ENCODE data around the gene APC. TPM values are rescaled to one million over a fixed set of nuclear protein-coding genes. Genes with fewer than 3 reads are reported as not detected.
A peak's percentile ranks its signal among the peaks of the same experiment; 100 is the strongest.
"Not testable (repeated sequence)": the region's sequence is repeated elsewhere in the genome, so short reads cannot be mapped to it uniquely, and the experiment has no call there.

APC gene
- total RNA-seq, 1 experiment from 2014 or later = 24.9 TPM

GRCh38 chr5:112857866-112858265, 120.2 kb downstream of the APC start:
- Mint-ChIP-seq H3K9me3 (ENCODE audit: unreplicated experiment) (no peaks in the 10 kb centered on the region), H3K4me1 (ENCODE audit: insufficient read depth, unreplicated experiment) (peaks cover 5% of the 10 kb centered on the region), H3K27me3 (ENCODE audit: insufficient read depth, unreplicated experiment) (peaks cover 51% of the 10 kb centered on the region), H3K4me3 (ENCODE audit: unreplicated experiment) (no peak overlapping the region), H3K36me3 (ENCODE audit: insufficient read depth, unreplicated experiment) (peaks cover 10% of the 10 kb centered on the region), H3K27ac (ENCODE audit: low read depth, unreplicated experiment) (no peak overlapping the region)
- no TSS peak for BruUV-seq (replicated peaks)
- TF ChIP-seq, protein P1, sequence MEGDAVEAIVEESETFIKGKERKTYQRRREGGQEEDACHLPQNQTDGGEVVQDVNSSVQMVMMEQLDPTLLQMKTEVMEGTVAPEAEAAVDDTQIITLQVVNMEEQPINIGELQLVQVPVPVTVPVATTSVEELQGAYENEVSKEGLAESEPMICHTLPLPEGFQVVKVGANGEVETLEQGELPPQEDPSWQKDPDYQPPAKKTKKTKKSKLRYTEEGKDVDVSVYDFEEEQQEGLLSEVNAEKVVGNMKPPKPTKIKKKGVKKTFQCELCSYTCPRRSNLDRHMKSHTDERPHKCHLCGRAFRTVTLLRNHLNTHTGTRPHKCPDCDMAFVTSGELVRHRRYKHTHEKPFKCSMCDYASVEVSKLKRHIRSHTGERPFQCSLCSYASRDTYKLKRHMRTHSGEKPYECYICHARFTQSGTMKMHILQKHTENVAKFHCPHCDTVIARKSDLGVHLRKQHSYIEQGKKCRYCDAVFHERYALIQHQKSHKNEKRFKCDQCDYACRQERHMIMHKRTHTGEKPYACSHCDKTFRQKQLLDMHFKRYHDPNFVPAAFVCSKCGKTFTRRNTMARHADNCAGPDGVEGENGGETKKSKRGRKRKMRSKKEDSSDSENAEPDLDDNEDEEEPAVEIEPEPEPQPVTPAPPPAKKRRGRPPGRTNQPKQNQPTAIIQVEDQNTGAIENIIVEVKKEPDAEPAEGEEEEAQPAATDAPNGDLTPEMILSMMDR (IDR thresholded peaks at IDR 0.05; ENCODE audit: unreplicated experiment) = no peak
- intact Hi-C loops (cut with micrococcal nuclease) = no loop called here
- ChIA-PET CTCF (interaction anchor here (1.3 to 3.8 kb wide), 3 partner anchors 9 to 307 kb away, joined by 4 to 21 read pairs (median 4); no protein-coding TSS in a partner anchor), POLR2A (no interaction called here)
- no peak for DNase-seq (ENCODE audit: unreplicated experiment)

DNA sequence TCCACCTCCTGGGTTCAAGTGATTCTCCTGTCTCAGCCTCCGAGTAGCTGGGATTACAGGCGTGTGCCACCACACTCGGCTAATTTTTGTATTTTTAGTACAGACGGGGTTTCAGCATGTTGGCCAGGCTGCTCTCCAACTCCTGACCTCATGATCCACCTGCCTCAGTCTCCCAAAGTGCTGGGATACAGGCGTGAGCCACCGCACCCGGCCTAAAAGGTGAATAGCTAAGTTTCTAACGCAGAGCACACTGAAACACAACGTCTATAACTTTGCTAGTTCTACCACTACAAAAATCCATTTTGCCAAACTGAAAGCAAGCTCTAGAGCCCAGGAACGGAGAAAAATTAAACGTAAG, 122.9 kb downstream of the APC start:
- POLR2A ChIA-PET = interaction anchor here (0.7 to 2.8 kb wide), 26 partner anchors 9 to 950 kb away, joined by 3 to 21 read pairs (median 4); partner anchors contain the start of genes APC, DCP2 and REEP5

GRCh38 chr5:112860929-112861637, 123.4 kb downstream of the APC start, which contains the start of gene SRP19:
Gene SRP19 (plus strand): TSS chr5:112861287. CDS start chr5:112861377, 90 bp downstream.
- peak within 1 kb of the TSS; percentile 88 for H3K4me3 Mint-ChIP-seq (ENCODE audit: unreplicated experiment)
- ChIA-PET POLR2A (interaction anchor here (0.7 to 2.8 kb wide), 28 partner anchors 8 to 951 kb away, joined by 3 to 21 read pairs (median 4); partner anchors contain the start of genes APC, DCP2 and REEP5), CTCF (interaction anchor here (0.6 to 3.8 kb wide), 3 partner anchors 13 to 107 kb away, joined by 3 to 21 read pairs (median 4); no protein-coding TSS in a partner anchor)
- TF ChIP-seq, protein P1 (IDR thresholded peaks at IDR 0.05; ENCODE audit: unreplicated experiment) = no peak
- H3K36me3 Mint-ChIP-seq (ENCODE audit: insufficient read depth, unreplicated experiment) = peaks cover 36% of the 10 kb centered on the region
- BruUV-seq (replicated peaks) = no TSS peak
- peak; percentile 98 for DNase-seq (ENCODE audit: unreplicated experiment)
- H3K27me3 Mint-ChIP-seq (ENCODE audit: insufficient read depth, unreplicated experiment) = peaks cover 24% of the 10 kb centered on the region
- H3K9me3 Mint-ChIP-seq (ENCODE audit: unreplicated experiment) = no peaks in the 10 kb centered on the region
- intact Hi-C loops (cut with micrococcal nuclease) = loop anchor here (5.0 kb wide), 3 partner anchors 61 to 116 kb away; partner anchors contain the start of genes DCP2 and REEP5
- H3K4me1 Mint-ChIP-seq (ENCODE audit: insufficient read depth, unreplicated experiment) = peaks cover 13% of the 10 kb centered on the region
- H3K27ac Mint-ChIP-seq (ENCODE audit: low read depth, unreplicated experiment) = peak within 1 kb of the TSS; percentile 94

More for the DNA sequence above, 122.9 kb downstream of the APC start:
- H3K4me1 Mint-ChIP-seq (ENCODE audit: insufficient read depth, unreplicated experiment) = peaks cover 13% of the 10 kb centered on the region
- peaks cover 31% of the 10 kb centered on the region for H3K36me3 Mint-ChIP-seq (ENCODE audit: insufficient read depth, unreplicated experiment)
- CTCF ChIA-PET = interaction anchor here (0.6 to 3.8 kb wide), 3 partner anchors 12 to 107 kb away, joined by 3 to 21 read pairs (median 4); no protein-coding TSS in a partner anchor
- peak overlapping the region; percentile 94 for H3K27ac Mint-ChIP-seq (ENCODE audit: low read depth, unreplicated experiment)
- BruUV-seq (replicated peaks) = TSS peak; percentile 96
- peak overlapping the region; percentile 88 for H3K4me3 Mint-ChIP-seq (ENCODE audit: unreplicated experiment)
- DNase-seq (ENCODE audit: unreplicated experiment); H3K9me3 Mint-ChIP-seq (ENCODE audit: unreplicated experiment): not testable (repeated sequence)
- intact Hi-C loops (cut with micrococcal nuclease) = loop anchor here (5.0 kb wide), 3 partner anchors 62 to 117 kb away; partner anchors contain the start of genes DCP2 and REEP5
- peaks cover 29% of the 10 kb centered on the region for H3K27me3 Mint-ChIP-seq (ENCODE audit: insufficient read depth, unreplicated experiment)

DNA sequence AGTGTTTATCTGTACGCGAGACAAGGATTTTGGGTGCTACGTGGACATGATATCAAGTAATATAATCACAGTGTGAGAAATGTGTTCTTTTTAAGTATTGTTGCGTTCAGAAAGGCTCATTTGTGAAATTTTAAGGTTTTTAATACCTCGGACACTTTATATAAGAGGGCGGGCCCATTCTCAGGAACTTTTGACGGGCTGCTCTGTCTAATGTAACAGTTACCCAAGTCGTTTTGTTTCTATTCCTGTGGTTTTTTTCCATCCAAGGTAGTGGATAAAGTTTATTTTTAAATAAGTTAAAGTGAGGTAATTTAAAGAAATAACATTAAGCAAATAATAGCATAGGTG, 123.9 kb downstream of the APC start:
- Mint-ChIP-seq H3K4me3 (ENCODE audit: unreplicated experiment) (peak overlapping the region; percentile 88), H3K4me1 (ENCODE audit: insufficient read depth, unreplicated experiment) (peaks cover 13% of the 10 kb centered on the region), H3K36me3 (ENCODE audit: insufficient read depth, unreplicated experiment) (peaks cover 42% of the 10 kb centered on the region), H3K9me3 (ENCODE audit: unreplicated experiment) (no peaks in the 10 kb centered on the region), H3K27ac (ENCODE audit: low read depth, unreplicated experiment) (peak overlapping the region; percentile 94), H3K27me3 (ENCODE audit: insufficient read depth, unreplicated experiment) (peaks cover 18% of the 10 kb centered on the region)
- ChIA-PET POLR2A (interaction anchor here (0.7 to 2.8 kb wide), 18 partner anchors 10 to 456 kb away, joined by 3 to 21 read pairs (median 6); partner anchors contain the start of genes APC, DCP2 and REEP5), CTCF (no interaction called here)
- no peak for DNase-seq (ENCODE audit: unreplicated experiment)
- intact Hi-C loops (cut with micrococcal nuclease) = loop anchor here (5.0 kb wide), 3 partner anchors 61 to 116 kb away; partner anchors contain the start of genes DCP2 and REEP5
- TSS peak; percentile 65 for BruUV-seq (replicated peaks)
- TF ChIP-seq, protein P1 (IDR thresholded peaks at IDR 0.05; ENCODE audit: unreplicated experiment) = no peak
